ENCODE measurements around the gene PDCD1.

Gene PDCD1

DNA sequence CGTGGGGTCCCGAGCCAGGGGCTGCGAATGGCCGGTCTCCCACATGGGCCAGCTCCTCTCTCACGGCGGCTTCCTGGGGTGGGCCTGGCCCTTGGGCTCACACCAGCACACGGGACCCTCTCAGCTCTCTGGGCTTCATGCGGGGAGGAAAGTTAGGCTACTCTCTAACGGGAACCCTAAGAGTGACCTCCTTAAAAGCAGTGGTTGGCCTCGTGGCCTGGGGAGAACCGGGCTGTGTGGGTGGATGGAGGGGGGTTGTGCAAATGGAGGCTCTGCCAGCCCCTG, 36.7 kb upstream of the PDCD1 start:
- no peak for TF ChIP-seq POLR2AphosphoS5 (IDR thresholded peaks at IDR 0.05; ENCODE audit: low read depth)
- TF ChIP-seq, protein P1, sequence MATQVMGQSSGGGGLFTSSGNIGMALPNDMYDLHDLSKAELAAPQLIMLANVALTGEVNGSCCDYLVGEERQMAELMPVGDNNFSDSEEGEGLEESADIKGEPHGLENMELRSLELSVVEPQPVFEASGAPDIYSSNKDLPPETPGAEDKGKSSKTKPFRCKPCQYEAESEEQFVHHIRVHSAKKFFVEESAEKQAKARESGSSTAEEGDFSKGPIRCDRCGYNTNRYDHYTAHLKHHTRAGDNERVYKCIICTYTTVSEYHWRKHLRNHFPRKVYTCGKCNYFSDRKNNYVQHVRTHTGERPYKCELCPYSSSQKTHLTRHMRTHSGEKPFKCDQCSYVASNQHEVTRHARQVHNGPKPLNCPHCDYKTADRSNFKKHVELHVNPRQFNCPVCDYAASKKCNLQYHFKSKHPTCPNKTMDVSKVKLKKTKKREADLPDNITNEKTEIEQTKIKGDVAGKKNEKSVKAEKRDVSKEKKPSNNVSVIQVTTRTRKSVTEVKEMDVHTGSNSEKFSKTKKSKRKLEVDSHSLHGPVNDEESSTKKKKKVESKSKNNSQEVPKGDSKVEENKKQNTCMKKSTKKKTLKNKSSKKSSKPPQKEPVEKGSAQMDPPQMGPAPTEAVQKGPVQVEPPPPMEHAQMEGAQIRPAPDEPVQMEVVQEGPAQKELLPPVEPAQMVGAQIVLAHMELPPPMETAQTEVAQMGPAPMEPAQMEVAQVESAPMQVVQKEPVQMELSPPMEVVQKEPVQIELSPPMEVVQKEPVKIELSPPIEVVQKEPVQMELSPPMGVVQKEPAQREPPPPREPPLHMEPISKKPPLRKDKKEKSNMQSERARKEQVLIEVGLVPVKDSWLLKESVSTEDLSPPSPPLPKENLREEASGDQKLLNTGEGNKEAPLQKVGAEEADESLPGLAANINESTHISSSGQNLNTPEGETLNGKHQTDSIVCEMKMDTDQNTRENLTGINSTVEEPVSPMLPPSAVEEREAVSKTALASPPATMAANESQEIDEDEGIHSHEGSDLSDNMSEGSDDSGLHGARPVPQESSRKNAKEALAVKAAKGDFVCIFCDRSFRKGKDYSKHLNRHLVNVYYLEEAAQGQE (IDR thresholded peaks at IDR 0.05; ENCODE audit: insufficient replicate concordance, low read depth): no peak
- TF ChIP-seq, protein P2, sequence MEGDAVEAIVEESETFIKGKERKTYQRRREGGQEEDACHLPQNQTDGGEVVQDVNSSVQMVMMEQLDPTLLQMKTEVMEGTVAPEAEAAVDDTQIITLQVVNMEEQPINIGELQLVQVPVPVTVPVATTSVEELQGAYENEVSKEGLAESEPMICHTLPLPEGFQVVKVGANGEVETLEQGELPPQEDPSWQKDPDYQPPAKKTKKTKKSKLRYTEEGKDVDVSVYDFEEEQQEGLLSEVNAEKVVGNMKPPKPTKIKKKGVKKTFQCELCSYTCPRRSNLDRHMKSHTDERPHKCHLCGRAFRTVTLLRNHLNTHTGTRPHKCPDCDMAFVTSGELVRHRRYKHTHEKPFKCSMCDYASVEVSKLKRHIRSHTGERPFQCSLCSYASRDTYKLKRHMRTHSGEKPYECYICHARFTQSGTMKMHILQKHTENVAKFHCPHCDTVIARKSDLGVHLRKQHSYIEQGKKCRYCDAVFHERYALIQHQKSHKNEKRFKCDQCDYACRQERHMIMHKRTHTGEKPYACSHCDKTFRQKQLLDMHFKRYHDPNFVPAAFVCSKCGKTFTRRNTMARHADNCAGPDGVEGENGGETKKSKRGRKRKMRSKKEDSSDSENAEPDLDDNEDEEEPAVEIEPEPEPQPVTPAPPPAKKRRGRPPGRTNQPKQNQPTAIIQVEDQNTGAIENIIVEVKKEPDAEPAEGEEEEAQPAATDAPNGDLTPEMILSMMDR (IDR thresholded peaks at IDR 0.05; ENCODE audit: insufficient read depth, low read length): no peak
- no peak for TF ChIP-seq GABPA (IDR thresholded peaks at IDR 0.05; ENCODE audit: low read depth)
- no peak for TF ChIP-seq SPI1 (IDR thresholded peaks at IDR 0.05; ENCODE audit: borderline replicate concordance, low read depth)
- Histone ChIP-seq H3K27ac (replicated peaks) (no peak overlapping the region), H3K4me3 (replicated peaks; ENCODE audit: insufficient read depth, low read length) (no peak overlapping the region), H3K27me3 (ENCODE audit: insufficient read depth, poor library complexity, severe bottlenecking) (no peaks in the 10 kb centered on the region)
- DNase-seq (ENCODE audit: low read depth in 1 of 2, low spot score in 1 of 2): no peak

DNA sequence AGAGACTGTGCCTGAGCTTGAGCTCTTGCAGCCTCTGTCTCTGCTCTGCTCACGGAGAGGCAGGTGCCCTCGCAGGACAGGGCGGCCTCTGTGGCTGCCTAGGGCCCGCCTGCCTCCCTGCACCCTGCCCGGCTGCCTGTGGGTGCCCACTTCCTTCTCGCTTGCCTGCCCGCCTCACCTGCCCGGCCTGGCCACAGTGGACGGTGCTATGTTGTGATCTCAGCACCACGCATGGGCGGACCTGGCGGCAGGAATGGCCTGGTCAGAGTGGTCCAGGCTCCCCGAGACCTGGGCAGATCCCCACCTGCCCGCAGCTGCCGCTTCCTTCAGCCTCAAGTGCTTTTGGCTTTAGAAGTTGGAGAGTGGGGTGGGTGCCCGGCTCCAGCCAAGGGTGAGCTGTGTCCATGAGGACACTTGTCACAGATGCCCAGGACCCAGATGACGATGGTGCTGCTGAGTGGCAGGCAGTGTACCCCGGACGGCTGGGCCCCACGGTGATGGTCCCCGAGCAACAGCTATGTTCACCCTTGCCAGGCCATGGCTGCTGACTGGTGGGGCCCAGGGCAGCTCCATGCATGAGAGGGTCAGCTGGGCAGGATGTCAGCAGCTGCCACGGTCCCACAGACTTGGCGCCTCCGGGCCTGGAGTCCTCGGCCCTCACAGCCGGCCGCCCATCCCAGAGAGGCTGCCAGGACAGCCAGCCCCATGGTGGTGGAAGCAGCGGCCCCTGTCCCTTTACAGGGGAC, 36.2 kb upstream of the PDCD1 start:
- no peak overlapping the region for H3K27ac ChIP-seq (replicated peaks)
- no peaks in the 10 kb centered on the region for H3K27me3 ChIP-seq (ENCODE audit: insufficient read depth, poor library complexity, severe bottlenecking)
- no peak for DNase-seq (ENCODE audit: low read depth in 1 of 2, low spot score in 1 of 2)
- H3K4me3 ChIP-seq (replicated peaks; ENCODE audit: insufficient read depth, low read length): no peak overlapping the region
- no peak for TF ChIP-seq POLR2AphosphoS5 (IDR thresholded peaks at IDR 0.05; ENCODE audit: low read depth)
- TF ChIP-seq, protein P1 (IDR thresholded peaks at IDR 0.05; ENCODE audit: insufficient replicate concordance, low read depth): no peak
- TF ChIP-seq SPI1 (IDR thresholded peaks at IDR 0.05; ENCODE audit: borderline replicate concordance, low read depth): no peak
- no peak for TF ChIP-seq GABPA (IDR thresholded peaks at IDR 0.05; ENCODE audit: low read depth)
- TF ChIP-seq, protein P2 (IDR thresholded peaks at IDR 0.05; ENCODE audit: insufficient read depth, low read length): no peak

DNA sequence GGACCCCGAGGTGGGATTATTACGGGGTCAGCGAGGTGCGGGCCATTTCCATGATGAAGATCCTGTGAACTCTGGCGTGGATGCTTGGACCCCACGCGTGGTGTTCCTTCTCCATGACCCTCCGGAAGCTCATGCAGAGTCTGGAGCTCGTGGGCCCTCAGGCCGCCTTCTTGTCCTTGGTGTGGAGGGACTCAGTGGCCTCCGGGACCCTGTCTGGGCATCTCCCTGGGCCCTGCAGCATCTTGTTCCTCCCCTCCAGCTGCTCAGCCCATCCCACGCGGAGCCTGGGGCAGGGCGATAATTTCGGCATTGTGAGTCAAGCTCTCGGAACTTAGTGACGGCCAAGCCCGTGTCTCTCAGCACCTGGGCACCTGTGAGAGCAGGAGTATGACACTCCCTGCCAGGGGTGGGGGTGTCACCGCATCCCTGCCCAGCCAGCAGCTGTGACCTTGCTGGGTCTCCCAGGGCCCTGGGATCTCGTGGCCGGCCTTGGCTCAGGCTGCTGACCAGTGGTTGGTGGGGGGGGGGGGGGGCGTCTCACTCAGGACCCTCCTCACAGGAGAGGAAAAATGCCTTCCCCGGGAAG, 35.5 kb upstream of the PDCD1 start:
- H3K27ac ChIP-seq (replicated peaks): no peak overlapping the region
- H3K27me3 ChIP-seq (ENCODE audit: insufficient read depth, poor library complexity, severe bottlenecking): no peaks in the 10 kb centered on the region
- no peak for DNase-seq (ENCODE audit: low read depth in 1 of 2, low spot score in 1 of 2)
- TF ChIP-seq, protein P1 (IDR thresholded peaks at IDR 0.05; ENCODE audit: insufficient replicate concordance, low read depth): no peak
- TF ChIP-seq POLR2AphosphoS5 (IDR thresholded peaks at IDR 0.05; ENCODE audit: low read depth) (no peak), SPI1 (IDR thresholded peaks at IDR 0.05; ENCODE audit: borderline replicate concordance, low read depth) (no peak), GABPA (IDR thresholded peaks at IDR 0.05; ENCODE audit: low read depth) (no peak)
- TF ChIP-seq, protein P2 (IDR thresholded peaks at IDR 0.05; ENCODE audit: insufficient read depth, low read length): no peak
- no peak overlapping the region for H3K4me3 ChIP-seq (replicated peaks; ENCODE audit: insufficient read depth, low read length)

Data from HL-60 (cell line).